GM21825 (cell line): ENCODE data around the gene EDC3.
A peak's percentile ranks its signal among the peaks of the same experiment; 100 is the strongest.

Experiments used
- ATAC-seq: cut with Tn5 transposase; IDR thresholded peaks from one replicate; pipeline ENCODE4 v1.9.1; 2021; ENCODE audit warnings: mild to moderate bottlenecking, moderate library complexity; ENCODE audit not compliant: unreplicated experiment

EDC3 gene

DNA sequence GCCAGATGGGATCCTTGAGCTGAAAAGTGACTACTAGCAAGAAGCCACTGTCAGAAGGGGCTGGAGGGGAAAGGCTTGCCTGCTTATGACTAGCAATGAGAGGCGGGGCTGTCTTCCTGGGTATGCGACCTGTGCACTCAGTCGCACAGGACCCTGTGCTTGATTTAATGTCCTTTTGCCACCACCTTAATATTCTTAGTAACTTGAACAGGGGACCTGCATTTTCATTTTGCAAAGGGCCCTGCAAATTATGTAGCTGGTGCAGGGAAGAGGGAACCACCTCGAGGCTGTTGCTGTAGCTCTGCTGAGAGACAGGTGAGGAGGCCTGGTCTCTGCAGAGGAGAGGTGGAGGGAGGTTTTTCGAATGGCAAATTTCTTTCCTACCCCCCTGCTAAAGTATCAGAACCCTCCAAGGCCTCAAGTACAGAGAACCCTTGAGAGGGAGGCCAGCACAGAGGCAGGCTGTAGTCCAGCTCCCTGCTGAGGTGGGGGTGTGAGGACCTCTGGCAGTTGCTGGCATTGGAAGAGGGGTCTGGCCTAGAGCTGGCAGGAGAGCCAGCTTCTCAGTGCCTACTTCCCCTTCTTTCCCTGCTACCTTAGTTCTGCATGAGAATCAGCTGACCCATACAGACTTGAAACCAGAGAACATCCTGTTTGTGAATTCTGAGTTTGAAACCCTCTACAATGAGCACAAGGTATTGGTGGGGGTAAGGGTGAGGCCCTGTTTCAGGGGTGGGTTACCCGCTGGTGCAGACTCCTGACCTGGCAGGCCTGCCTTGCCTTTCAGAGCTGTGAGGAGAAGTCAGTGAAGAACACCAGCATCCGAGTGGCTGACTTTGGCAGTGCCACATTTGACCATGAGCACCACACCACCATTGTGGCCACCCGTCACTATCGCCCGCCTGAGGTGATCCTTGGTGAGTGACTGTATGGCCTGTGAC lies 68.8 kb downstream of the EDC3 start:
- peak; percentile 41 for ATAC-seq

- ATAC-seq = no peak
These were observed 69.5 kb downstream of the EDC3 start for GRCh38 chr15:74626336-74626735.

GRCh38 chr15:74625693-74626092 lies 70.1 kb downstream of the EDC3 start:
- no peak for ATAC-seq

DNA sequence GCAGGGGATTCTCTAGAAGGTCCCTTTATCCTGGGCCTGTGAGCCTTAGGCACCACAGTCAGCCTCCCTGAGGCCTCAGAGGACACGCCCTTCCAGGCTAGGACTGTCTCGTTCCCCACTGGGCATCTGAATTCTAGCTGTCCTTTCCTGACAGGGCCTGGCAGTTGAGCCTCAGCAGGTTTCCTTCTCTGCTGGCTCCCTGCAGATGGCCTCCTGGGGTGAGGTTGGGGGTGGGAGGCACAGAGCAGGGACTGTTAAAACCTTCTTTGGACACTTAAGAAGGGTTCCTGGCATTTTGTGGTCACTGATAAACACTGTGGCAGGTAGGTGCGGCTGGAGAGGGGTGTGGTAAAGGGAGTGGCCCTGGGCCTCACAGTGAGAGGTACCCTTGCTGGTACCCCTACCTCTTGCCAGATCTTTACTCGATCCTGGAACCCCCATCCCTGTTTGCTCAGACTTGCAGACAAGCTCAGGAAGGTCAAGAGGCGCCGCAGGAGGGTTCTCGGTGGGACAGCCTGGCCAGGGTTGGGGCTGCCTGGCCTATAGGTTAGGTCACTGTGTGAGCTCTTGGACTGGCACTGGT lies 71.7 kb downstream of the EDC3 start:
- ATAC-seq = no peak

GRCh38 chr15:74622758-74623157 lies 73.1 kb downstream of the EDC3 start:
- no peak for ATAC-seq

DNA sequence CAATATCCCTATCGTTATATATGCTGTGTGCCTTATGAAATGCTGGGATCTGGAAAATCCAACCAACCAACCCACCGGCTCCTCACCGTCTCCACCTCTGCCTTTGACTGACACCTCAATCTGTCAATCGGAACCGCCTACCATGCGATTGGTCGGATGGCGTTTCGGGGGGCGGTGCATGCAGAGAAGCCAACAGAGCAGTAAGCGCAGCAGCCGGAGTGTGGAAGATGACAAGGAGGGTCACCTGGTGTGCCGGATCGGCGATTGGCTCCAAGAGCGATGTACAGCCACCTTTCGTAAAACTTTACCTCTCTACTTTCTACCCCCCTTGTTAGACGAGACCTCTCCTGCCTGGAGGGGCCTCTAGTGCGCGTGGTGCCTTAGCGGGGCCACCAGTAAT lies 73.9 kb downstream of the EDC3 start:
- no peak for ATAC-seq

- ATAC-seq = no peak
These were observed 74.3 kb downstream of the EDC3 start for GRCh38 chr15:74621546-74621920.

DNA sequence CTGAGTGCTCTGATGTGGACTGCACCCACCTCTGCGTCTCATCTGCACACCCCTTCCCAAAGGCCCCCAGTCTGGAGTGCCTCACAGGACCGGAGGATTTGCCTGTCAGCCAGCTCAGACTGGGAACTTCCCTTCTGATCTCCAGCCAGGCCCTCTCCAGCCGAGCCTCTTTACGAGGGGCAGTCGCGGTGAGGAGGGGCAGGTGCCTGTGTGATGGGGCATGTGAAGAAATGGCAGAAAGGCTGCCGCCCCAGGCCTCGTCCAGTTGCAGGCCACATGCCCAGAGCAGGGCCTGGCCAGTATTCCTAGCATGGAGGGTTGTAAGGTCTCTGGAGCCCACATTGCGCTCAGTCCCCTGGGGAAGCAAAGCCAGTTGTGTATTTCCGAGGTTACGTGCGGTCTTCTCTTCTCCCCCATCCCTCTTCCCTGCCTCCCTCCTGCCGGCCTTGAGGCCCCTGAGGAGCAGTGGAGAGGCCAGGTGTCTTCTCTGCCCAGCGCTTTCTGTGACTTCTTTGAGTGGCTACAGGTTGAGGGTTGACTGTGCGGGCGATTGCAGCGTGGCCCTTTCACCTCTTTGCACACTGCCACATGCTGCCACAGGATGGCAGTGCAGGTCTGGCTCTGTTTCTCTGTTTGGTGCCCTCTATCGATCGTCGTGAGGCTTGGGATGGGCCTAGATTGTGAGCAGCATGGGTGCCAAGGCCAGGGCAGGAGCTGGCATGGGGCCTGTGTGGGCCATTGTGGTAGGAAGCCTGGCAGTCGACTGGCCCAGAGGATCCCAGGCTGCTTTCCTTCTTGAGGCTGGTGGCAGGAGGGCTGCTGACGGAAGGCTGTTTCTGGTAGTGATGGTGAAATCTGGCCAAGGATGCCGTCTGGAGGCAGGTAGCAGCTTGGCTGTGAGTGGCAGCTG lies 74.9 kb downstream of the EDC3 start:
- ATAC-seq = no peak

DNA sequence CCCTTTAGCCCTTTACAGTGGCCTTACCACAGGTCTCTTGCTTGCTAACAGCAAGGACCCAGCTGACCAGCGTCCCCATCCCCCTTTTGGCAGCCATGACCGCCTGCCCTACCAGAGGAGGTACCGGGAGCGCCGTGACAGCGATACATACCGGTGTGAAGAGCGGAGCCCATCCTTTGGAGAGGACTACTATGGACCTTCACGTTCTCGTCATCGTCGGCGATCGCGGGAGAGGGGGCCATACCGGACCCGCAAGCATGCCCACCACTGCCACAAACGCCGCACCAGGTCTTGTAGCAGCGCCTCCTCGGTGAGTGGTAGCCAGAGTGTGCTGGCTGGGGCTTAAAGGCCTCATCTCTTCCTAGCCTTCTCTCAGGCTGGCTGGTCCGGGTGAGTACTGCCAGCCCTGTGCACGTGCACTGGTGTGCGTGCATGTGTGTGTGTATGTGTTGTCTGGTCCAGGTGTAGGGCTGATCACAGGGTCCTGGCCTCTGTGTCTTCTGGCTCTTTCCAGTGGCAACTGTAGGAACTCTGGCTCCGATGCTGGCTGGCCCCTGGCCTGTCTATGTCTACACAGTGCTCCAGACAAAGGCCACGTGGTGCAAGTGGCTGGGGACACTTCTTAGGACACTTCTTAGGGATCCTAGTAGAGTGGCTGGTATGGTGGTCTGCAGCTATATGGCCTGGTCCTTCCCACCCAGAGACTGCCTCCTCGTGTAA lies 75.7 kb downstream of the EDC3 start:
- no peak for ATAC-seq

GRCh38 chr15:74618841-74619596 lies 76.8 kb downstream of the EDC3 start:
- ATAC-seq = no peak

DNA sequence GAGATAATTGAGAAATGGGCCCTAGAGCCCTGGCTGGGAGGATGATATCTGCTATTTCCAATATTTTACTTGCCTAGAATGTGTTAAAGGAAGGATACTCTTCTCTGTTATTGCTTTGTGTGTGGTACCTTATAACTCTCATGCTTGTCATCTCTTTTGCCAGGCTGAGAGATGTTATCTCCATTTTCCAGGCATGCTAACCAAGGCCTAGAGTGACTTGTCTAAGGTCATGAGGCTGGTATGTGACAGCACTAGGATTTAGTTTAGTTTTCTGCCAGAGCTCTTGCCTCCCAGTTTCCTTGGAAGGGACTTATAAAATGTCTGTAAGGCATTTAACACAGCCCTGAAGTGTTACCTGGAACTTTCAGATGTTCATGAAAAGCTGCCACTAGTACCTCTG lies 78.8 kb downstream of the EDC3 start:
- ATAC-seq = no peak

- no peak for ATAC-seq
These were observed 79.4 kb downstream of the EDC3 start for GRCh38 chr15:74616366-74616939.

GRCh38 chr15:74615508-74616365 lies 80.1 kb downstream of the EDC3 start, which contains the start of gene CLK3:
CLK3 (plus strand) TSS chr15:74615836; CDS start chr15:74619197, 3,361 bp downstream.
- ATAC-seq = peak; percentile 69

DNA sequence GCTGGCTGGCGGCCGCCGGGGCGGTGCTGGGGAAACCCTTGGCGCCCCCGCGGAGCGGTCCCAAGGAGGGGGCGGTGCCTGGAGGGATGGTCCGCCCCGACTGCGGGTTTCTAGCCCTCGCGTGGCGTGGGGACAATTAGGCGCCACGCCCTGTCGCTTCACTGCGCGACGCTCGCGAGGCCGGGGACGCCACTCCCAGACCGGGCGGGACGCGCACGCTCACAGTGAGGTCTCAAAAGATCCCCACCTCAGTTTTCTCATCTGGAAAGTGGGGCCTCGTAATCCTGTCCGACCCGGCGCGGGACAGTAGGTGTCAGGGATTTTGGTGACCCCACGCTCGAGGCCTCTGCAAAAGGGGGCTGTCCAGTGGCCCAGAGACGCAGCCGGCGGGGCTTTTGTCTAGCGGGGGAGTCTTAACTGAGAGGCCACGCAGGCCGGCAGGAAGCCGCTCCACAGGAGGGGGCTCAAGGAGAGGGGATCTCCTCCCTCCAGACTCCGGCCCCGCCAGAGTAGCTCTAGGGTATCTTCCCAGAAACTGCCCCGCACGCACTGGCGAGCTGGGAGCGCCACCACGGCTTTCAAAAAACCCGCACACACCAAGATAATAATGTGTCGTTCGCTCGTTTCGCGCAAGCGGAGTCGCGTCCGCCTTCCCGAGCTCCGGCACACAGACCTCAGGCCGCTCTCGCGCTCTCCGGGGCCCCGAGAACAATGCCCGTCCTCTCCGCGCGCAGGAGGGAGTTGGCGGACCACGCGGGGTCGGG lies 80.9 kb downstream of the EDC3 start:
- peak; percentile 41 for ATAC-seq

DNA sequence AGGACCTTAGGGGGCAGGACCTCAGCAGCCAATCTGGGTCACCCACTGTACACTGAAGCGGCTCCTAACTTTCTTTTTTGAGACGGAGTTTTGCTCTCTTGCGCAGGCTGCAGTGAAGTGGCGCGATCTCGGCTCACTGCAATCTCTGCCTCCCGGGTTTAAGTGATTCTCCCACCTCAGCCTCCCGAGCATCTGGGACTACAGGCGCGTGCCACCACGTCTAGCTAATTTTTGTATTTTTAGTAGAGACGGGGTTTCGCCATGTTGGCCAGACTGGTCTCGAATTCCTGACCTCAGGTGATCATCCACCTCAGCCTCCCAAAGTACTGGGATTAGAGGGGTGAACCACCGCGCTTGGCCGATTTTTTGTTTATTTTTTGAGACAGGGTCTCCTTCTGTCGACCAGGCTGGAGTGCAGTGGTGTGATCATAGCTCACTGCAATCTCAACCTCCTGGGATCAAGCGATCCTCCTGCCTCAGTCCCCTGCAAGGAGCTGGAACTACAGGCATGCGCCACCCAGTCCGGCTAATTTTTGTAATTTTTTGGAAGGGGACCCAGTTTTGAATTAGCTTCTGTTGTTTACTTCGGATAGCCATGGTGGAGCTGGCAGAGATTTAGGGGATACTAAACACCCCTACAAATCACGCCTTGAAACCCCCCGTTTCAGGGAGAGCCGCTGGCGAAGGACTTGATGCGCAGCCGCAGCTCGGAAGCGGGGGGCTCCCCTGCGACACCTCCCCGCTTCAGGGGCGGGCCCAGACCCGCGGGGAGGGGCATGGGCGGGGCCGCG lies 81.7 kb downstream of the EDC3 start:
- no peak for ATAC-seq

DNA sequence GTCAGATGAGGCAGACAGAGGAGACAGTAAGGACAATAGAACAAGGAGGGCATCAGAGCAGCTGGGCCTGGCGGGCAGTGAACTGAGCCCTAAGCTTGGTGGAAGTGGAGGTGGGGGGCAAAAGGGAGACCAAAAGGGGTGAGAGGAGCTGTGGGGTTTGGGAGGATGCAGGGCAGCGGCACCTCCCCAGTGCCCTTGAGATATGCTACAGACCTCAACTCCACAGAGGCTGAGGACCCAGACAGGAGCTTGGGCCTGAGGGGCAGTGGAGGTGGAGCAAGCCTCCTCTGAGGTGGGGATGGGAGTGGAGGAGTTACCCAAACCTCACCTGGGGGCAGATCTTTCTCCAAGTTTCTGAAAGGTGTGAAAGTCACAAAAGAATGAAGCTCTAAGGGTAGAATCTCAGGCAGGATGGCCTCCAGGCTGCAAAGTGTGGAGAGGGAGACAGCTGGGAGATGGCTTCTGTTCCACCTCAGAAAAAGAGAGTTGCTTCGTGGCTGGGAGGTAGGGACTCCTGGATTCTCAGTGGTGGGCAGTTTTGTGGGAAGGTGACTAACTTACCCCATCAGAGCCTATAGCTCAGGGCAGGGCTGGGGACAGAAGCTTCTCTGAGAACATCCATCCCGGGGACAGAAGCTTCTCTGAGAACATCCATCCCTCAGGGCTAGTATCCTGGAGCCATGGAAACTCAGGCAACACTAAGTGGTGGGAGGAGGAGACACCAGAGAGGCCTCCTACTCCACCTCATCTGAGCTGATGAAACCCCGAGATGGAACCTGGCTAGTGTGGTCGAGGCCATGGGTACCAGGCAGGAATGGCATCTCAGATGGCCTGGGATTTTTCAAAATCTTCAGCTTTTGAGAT lies 82.5 kb downstream of the EDC3 start:
- no peak for ATAC-seq
